ENCODE results near the gene MNT. TPM values are rescaled to one million over a fixed set of nuclear protein-coding genes. Genes with fewer than 3 reads are reported as not detected.
"Not testable (repeated sequence)": the region's sequence is repeated elsewhere in the genome, so short reads cannot be mapped to it uniquely, and the experiment has no call there.

The MNT gene
- 1.6 TPM for polyA plus RNA-seq

GRCh38 chr17:2400877-2401425 lies at the start of gene MNT:
Gene MNT (minus strand): TSS chr17:2401060. CDS start chr17:2400712, 348 bp downstream.
- no peaks in the 10 kb centered on the region for H3K9me3 Mint-ChIP-seq
- peaks cover 14 to 32% (median 25%) of the 10 kb centered on the region in 3 donors for H3K4me1 Mint-ChIP-seq
- H3K27me3 Mint-ChIP-seq, result no peaks in the 10 kb centered on the region
- no peaks in the 10 kb centered on the region for H3K36me3 Mint-ChIP-seq
- H3K27ac Mint-ChIP-seq, result peak within 1 kb of the TSS; percentile 97 to 99 (median 98)
- peak within 1 kb of the TSS; percentile 94 to 100 (median 98) for H3K4me3 Mint-ChIP-seq

GRCh38 chr17:2450016-2450650 lies 49.3 kb upstream of the MNT start:
- Mint-ChIP-seq H3K9me3 (no peaks in the 10 kb centered on the region), H3K4me1 (peaks cover 9 to 13% (median 9%) of the 10 kb centered on the region in 3 donors), H3K36me3 (no peaks in the 10 kb centered on the region), H3K27ac (no peak overlapping the region), H3K4me3 (no peak overlapping the region), H3K27me3 (no peaks in the 10 kb centered on the region)

GRCh38 chr17:2449486-2449885 lies 48.6 kb upstream of the MNT start:
- H3K4me1 Mint-ChIP-seq, result peaks cover 9 to 13% (median 9%) of the 10 kb centered on the region in 3 donors
- H3K27ac Mint-ChIP-seq, result no peak overlapping the region
- H3K4me3 Mint-ChIP-seq, result no peak overlapping the region
- H3K27me3 Mint-ChIP-seq, result no peaks in the 10 kb centered on the region
- no peaks in the 10 kb centered on the region for H3K9me3 Mint-ChIP-seq
- H3K36me3 Mint-ChIP-seq, result no peaks in the 10 kb centered on the region

- not testable (repeated sequence) for H3K4me1 Mint-ChIP-seq, H3K27me3 Mint-ChIP-seq, H3K36me3 Mint-ChIP-seq, H3K27ac Mint-ChIP-seq, H3K9me3 Mint-ChIP-seq, H3K4me3 Mint-ChIP-seq
Measured at GRCh38 chr17:2447479-2447878, 46.6 kb upstream of the MNT start.

- Mint-ChIP-seq H3K27me3 (no peaks in the 10 kb centered on the region), H3K27ac (no peak overlapping the region), H3K4me3 (no peak overlapping the region), H3K36me3 (peaks cover 5% of the 10 kb centered on the region), H3K4me1 (peaks cover 1 to 5% (median 2%) of the 10 kb centered on the region in 3 donors), H3K9me3 (no peaks in the 10 kb centered on the region)
Measured at GRCh38 chr17:2445638-2446037, 44.8 kb upstream of the MNT start.

- Mint-ChIP-seq H3K4me3 (no peak overlapping the region), H3K9me3 (no peaks in the 10 kb centered on the region), H3K36me3 (peaks cover 5% of the 10 kb centered on the region), H3K4me1 (peaks cover 1 to 5% (median 2%) of the 10 kb centered on the region in 3 donors), H3K27me3 (no peaks in the 10 kb centered on the region), H3K27ac (no peak overlapping the region)
Measured at GRCh38 chr17:2444382-2444781, 43.5 kb upstream of the MNT start.

- H3K4me3 Mint-ChIP-seq, result no peak overlapping the region
- no peaks in the 10 kb centered on the region for H3K27me3 Mint-ChIP-seq
- H3K4me1 Mint-ChIP-seq, result peaks cover 1 to 5% (median 2%) of the 10 kb centered on the region in 3 donors
- H3K9me3 Mint-ChIP-seq, result no peaks in the 10 kb centered on the region
- H3K27ac Mint-ChIP-seq, result peak overlapping the region in 2 of 3 donors; percentile 20 to 45
- H3K36me3 Mint-ChIP-seq, result peaks cover 5% of the 10 kb centered on the region
Measured at GRCh38 chr17:2442166-2442565, 41.3 kb upstream of the MNT start.

- Mint-ChIP-seq H3K4me1 (peaks cover 1 to 4% (median 1%) of the 10 kb centered on the region in 3 donors), H3K36me3 (peaks cover 8% of the 10 kb centered on the region), H3K27me3 (no peaks in the 10 kb centered on the region), H3K9me3 (no peaks in the 10 kb centered on the region), H3K4me3 (no peak overlapping the region), H3K27ac (peak overlapping the region in 1 of 3 donors; percentile 73)
Measured at GRCh38 chr17:2440930-2441329, 40.1 kb upstream of the MNT start.

GRCh38 chr17:2439997-2440396 lies 39.1 kb upstream of the MNT start:
- H3K27me3 Mint-ChIP-seq, H3K9me3 Mint-ChIP-seq, H3K4me1 Mint-ChIP-seq, H3K4me3 Mint-ChIP-seq, H3K36me3 Mint-ChIP-seq, H3K27ac Mint-ChIP-seq: not testable (repeated sequence)

GRCh38 chr17:2438823-2439222 lies 38.0 kb upstream of the MNT start:
- Mint-ChIP-seq H3K27me3 (no peaks in the 10 kb centered on the region), H3K4me3 (no peak overlapping the region), H3K4me1 (peaks cover 0 to 5% (median 1%) of the 10 kb centered on the region in 3 donors), H3K36me3 (peaks cover 8% of the 10 kb centered on the region), H3K27ac (no peak overlapping the region), H3K9me3 (no peaks in the 10 kb centered on the region)

GRCh38 chr17:2436316-2436905 lies 35.6 kb upstream of the MNT start:
- Mint-ChIP-seq H3K4me1 (peaks cover 0 to 5% (median 0%) of the 10 kb centered on the region in 3 donors), H3K4me3 (peak overlapping the region in 1 of 4 donors; percentile 28), H3K27me3 (no peaks in the 10 kb centered on the region), H3K36me3 (peaks cover 12% of the 10 kb centered on the region), H3K9me3 (no peaks in the 10 kb centered on the region), H3K27ac (peak overlapping the region in 2 of 3 donors; percentile 54 to 59)

- Mint-ChIP-seq H3K36me3 (peaks cover 7% of the 10 kb centered on the region), H3K27me3 (no peaks in the 10 kb centered on the region), H3K4me3 (no peak overlapping the region), H3K4me1 (peaks cover 0 to 5% (median 0%) of the 10 kb centered on the region in 3 donors), H3K27ac (peak overlapping the region in 2 of 3 donors; percentile 54 to 59), H3K9me3 (no peaks in the 10 kb centered on the region)
Measured at GRCh38 chr17:2435862-2436261, 35.0 kb upstream of the MNT start.

GRCh38 chr17:2435181-2435741 lies 34.4 kb upstream of the MNT start:
- peak overlapping the region in 1 of 3 donors; percentile 31 for H3K27ac Mint-ChIP-seq
- H3K36me3 Mint-ChIP-seq, result peaks cover 7% of the 10 kb centered on the region
- H3K4me3 Mint-ChIP-seq, result no peak overlapping the region

GRCh38 chr17:2433696-2434095 lies 32.8 kb upstream of the MNT start:
- Mint-ChIP-seq H3K4me3 (no peak overlapping the region), H3K4me1 (peaks cover 0 to 5% (median 0%) of the 10 kb centered on the region in 3 donors), H3K27me3 (no peaks in the 10 kb centered on the region), H3K36me3 (peaks cover 7% of the 10 kb centered on the region), H3K9me3 (no peaks in the 10 kb centered on the region), H3K27ac (peak overlapping the region in 1 of 3 donors; percentile 94)

More at GRCh38 chr17:2435181-2435741, 34.4 kb upstream of the MNT start:
- H3K27me3 Mint-ChIP-seq, result no peaks in the 10 kb centered on the region
- H3K9me3 Mint-ChIP-seq, result no peaks in the 10 kb centered on the region
- peaks cover 0 to 5% (median 0%) of the 10 kb centered on the region in 3 donors for H3K4me1 Mint-ChIP-seq

GRCh38 chr17:2427910-2428309 lies 27.1 kb upstream of the MNT start:
- no peaks in the 10 kb centered on the region for H3K4me1 Mint-ChIP-seq
- no peaks in the 10 kb centered on the region for H3K9me3 Mint-ChIP-seq
- no peak overlapping the region for H3K4me3 Mint-ChIP-seq
- no peak overlapping the region for H3K27ac Mint-ChIP-seq
- H3K27me3 Mint-ChIP-seq, result no peaks in the 10 kb centered on the region
- peaks cover 1% of the 10 kb centered on the region for H3K36me3 Mint-ChIP-seq

Data from IgD-negative memory B cell (primary cell).